Measurements from ENCODE around the gene C10orf90.

Gene C10orf90, protein sequence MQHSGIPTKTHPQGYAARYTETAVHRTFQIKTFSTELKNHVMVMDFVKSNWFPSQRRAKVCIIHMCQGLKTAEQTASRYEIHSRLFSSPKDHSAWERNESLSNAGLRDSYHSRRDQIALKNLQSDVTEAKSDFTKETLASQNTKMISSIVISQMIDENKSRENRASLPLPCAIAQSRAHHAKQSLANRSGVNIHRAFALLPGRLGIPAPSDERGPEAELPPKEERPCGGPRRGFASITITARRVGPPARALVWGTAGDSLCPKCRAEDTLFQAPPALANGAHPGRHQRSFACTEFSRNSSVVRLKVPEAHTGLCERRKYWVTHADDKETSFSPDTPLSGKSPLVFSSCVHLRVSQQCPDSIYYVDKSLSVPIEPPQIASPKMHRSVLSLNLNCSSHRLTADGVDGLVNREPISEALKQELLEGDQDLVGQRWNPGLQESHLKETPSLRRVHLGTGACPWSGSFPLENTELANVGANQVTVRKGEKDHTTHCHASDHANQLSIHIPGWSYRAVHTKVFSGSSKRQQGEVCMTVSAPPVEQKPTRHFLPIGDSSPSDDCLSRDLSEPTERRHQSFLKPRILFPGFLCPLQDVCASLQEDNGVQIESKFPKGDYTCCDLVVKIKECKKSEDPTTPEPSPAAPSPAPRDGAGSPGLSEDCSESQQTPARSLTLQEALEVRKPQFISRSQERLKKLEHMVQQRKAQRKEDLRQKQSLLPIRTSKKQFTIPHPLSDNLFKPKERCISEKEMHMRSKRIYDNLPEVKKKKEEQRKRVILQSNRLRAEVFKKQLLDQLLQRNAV
- long read RNA-seq, result 0 reads

DNA sequence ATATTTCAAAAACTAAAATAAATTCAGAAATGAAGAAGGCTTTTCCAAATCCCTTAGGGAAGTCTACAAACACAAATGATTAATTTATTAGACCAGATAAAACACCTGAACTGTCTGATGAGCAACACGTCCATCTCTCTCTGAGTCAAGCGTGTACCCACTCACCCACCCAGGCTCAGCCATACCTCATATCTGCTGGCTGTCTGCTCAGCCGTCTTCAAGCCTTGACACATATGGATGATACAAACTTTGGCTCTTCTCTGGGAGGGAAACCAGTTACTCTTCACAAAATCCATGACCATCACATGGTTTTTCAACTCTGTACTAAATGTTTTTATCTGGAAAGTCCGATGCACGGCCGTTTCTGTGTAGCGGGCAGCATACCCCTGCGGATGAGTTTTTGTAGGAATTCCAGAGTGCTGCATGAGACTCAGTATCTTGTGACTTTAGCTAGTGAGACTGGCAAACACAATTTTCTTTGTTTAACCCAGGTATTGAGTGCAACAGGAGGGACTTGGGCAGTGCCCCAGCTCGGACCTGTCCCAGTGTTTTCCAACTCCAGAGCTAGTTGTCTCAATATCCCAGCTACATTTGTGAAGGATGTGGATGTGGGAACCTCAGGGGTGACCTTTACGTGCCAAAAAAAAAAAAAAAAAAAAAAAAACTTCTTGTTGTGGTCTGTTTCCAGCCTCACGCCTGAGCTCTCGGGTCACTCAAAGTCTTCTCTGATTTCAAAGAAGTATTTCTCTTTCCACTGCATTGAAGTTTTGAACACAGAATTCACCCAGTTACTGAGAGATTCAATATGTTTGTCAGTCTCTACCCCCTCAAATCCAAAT lies at the start of gene C10orf90:
C10orf90 (minus strand) TSS at position 638 of the 839 bp plus-strand sequence; CDS start at position 425, 213 bp downstream.
- DNase-seq (ENCODE audit: low read depth in 1 of 2, low spot score in 1 of 2), result no peak

DNA sequence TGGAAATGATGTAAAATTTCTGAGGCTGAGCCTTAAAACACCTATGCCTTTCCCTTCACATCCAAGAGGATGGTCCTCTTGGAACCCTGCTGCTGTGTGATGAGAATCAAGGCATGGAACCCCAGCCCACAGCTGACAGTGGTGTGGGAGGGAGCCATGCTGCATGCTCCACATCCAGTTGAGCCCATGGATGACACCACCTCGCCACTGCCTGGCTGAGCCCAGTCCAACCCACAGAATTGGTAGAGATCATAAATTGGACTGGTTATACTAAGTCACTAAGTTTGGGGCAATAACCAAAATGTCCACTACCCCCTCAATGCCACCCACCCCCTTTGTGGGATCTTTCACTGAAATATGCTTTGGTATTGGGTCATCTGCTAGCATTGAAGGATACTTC lies 45.9 kb upstream of the C10orf90 start:
- TF ChIP-seq POLR2AphosphoS5 (IDR thresholded peaks at IDR 0.05; ENCODE audit: low read depth) (no peak), SPI1 (IDR thresholded peaks at IDR 0.05; ENCODE audit: borderline replicate concordance, low read depth) (no peak), GABPA (IDR thresholded peaks at IDR 0.05; ENCODE audit: low read depth) (no peak)
- TF ChIP-seq, protein P1, sequence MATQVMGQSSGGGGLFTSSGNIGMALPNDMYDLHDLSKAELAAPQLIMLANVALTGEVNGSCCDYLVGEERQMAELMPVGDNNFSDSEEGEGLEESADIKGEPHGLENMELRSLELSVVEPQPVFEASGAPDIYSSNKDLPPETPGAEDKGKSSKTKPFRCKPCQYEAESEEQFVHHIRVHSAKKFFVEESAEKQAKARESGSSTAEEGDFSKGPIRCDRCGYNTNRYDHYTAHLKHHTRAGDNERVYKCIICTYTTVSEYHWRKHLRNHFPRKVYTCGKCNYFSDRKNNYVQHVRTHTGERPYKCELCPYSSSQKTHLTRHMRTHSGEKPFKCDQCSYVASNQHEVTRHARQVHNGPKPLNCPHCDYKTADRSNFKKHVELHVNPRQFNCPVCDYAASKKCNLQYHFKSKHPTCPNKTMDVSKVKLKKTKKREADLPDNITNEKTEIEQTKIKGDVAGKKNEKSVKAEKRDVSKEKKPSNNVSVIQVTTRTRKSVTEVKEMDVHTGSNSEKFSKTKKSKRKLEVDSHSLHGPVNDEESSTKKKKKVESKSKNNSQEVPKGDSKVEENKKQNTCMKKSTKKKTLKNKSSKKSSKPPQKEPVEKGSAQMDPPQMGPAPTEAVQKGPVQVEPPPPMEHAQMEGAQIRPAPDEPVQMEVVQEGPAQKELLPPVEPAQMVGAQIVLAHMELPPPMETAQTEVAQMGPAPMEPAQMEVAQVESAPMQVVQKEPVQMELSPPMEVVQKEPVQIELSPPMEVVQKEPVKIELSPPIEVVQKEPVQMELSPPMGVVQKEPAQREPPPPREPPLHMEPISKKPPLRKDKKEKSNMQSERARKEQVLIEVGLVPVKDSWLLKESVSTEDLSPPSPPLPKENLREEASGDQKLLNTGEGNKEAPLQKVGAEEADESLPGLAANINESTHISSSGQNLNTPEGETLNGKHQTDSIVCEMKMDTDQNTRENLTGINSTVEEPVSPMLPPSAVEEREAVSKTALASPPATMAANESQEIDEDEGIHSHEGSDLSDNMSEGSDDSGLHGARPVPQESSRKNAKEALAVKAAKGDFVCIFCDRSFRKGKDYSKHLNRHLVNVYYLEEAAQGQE (IDR thresholded peaks at IDR 0.05; ENCODE audit: insufficient replicate concordance, low read depth), result no peak
- TF ChIP-seq, protein P2, sequence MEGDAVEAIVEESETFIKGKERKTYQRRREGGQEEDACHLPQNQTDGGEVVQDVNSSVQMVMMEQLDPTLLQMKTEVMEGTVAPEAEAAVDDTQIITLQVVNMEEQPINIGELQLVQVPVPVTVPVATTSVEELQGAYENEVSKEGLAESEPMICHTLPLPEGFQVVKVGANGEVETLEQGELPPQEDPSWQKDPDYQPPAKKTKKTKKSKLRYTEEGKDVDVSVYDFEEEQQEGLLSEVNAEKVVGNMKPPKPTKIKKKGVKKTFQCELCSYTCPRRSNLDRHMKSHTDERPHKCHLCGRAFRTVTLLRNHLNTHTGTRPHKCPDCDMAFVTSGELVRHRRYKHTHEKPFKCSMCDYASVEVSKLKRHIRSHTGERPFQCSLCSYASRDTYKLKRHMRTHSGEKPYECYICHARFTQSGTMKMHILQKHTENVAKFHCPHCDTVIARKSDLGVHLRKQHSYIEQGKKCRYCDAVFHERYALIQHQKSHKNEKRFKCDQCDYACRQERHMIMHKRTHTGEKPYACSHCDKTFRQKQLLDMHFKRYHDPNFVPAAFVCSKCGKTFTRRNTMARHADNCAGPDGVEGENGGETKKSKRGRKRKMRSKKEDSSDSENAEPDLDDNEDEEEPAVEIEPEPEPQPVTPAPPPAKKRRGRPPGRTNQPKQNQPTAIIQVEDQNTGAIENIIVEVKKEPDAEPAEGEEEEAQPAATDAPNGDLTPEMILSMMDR (IDR thresholded peaks at IDR 0.05; ENCODE audit: insufficient read depth, low read length), result no peak
- Histone ChIP-seq H3K4me3 (replicated peaks; ENCODE audit: insufficient read depth, low read length) (no peak overlapping the region), H3K27ac (replicated peaks) (no peak overlapping the region), H3K27me3 (ENCODE audit: insufficient read depth, poor library complexity, severe bottlenecking) (no peaks in the 10 kb centered on the region)
- no peak for DNase-seq (ENCODE audit: low read depth in 1 of 2, low spot score in 1 of 2)

More for the DNA sequence above, at the start of gene C10orf90:
- Histone ChIP-seq H3K27me3 (ENCODE audit: insufficient read depth, poor library complexity, severe bottlenecking) (no peaks in the 10 kb centered on the region), H3K4me3 (replicated peaks; ENCODE audit: insufficient read depth, low read length) (no peak within 1 kb of the TSS), H3K27ac (replicated peaks) (no peak within 1 kb of the TSS)
- TF ChIP-seq GABPA (IDR thresholded peaks at IDR 0.05; ENCODE audit: low read depth) (no peak), SPI1 (IDR thresholded peaks at IDR 0.05; ENCODE audit: borderline replicate concordance, low read depth) (no peak), POLR2AphosphoS5 (IDR thresholded peaks at IDR 0.05; ENCODE audit: low read depth) (no peak)
- TF ChIP-seq, protein P1 (IDR thresholded peaks at IDR 0.05; ENCODE audit: insufficient replicate concordance, low read depth), result no peak
- TF ChIP-seq, protein P2 (IDR thresholded peaks at IDR 0.05; ENCODE audit: insufficient read depth, low read length), result no peak

DNA sequence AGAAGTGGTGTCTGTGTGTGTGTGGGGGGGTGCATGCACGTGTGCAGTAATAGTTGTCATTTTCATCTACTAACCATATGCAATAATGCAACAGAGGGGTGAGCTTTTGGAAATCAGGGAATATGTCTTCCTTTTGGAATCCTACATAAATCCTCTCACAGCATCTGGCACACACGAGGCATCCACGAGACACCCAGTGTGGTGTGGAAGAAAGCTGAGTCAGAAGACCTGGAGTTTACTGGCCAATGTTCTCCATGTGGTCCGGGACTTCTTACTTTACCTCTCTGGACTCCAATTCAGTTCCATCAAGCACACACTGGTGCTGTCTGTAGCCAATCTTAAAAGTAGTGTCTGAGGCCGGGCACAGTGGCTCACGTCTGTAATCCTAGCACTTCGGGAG lies 43.1 kb upstream of the C10orf90 start:
- Histone ChIP-seq H3K27me3 (ENCODE audit: insufficient read depth, poor library complexity, severe bottlenecking) (no peaks in the 10 kb centered on the region), H3K27ac (replicated peaks) (no peak overlapping the region), H3K4me3 (replicated peaks; ENCODE audit: insufficient read depth, low read length) (no peak overlapping the region)
- no peak for DNase-seq (ENCODE audit: low read depth in 1 of 2, low spot score in 1 of 2)
- TF ChIP-seq, protein P2 (IDR thresholded peaks at IDR 0.05; ENCODE audit: insufficient read depth, low read length), result no peak
- TF ChIP-seq GABPA (IDR thresholded peaks at IDR 0.05; ENCODE audit: low read depth) (no peak), SPI1 (IDR thresholded peaks at IDR 0.05; ENCODE audit: borderline replicate concordance, low read depth) (no peak), POLR2AphosphoS5 (IDR thresholded peaks at IDR 0.05; ENCODE audit: low read depth) (no peak)
- TF ChIP-seq, protein P1 (IDR thresholded peaks at IDR 0.05; ENCODE audit: insufficient replicate concordance, low read depth), result no peak

Measured in HL-60 (cell line).